ENCODE data around the gene MBD4.
"Not testable (repeated sequence)": the region's sequence is repeated elsewhere in the genome, so short reads cannot be mapped to it uniquely, and the experiment has no call there.

- TF ChIP-seq CTCF, POLR2A (IDR thresholded peaks at IDR 0.05): not testable (repeated sequence)
Observed at GRCh38 chr3:129413238-129413637, 26.5 kb downstream of the MBD4 start.
